HFFc6 (cell line): ENCODE measurements around the gene TMEM18. TPM values are rescaled to one million over a fixed set of nuclear protein-coding genes. Genes with fewer than 3 reads are reported as not detected.

ENCODE experiments used
- DNase-seq: peaks from one replicate; pipeline ENCODE4 v3.0.0-alpha.2; 2018
- H3K27ac Mint-ChIP-seq: 2 replicates; pipeline ENCODE4 v1.8.0; 2020; ENCODE audit warnings: mild to moderate bottlenecking, mixed read lengths
- H3K27me3 Mint-ChIP-seq: 2 replicates; pipeline ENCODE4 v1.8.0; 2021; ENCODE audit warnings: mild to moderate bottlenecking, moderate library complexity, mixed read lengths; ENCODE audit not compliant: insufficient read depth
- H3K36me3 Mint-ChIP-seq: 2 replicates; pipeline ENCODE4 v1.8.0; 2021; ENCODE audit warnings: low read depth, mixed read lengths
- H3K4me1 Mint-ChIP-seq: 2 replicates; pipeline ENCODE4 v1.8.0; 2020; ENCODE audit warnings: low read depth, mixed read lengths
- H3K4me3 Mint-ChIP-seq: 2 replicates; pipeline ENCODE4 v1.8.0; 2020; ENCODE audit warnings: mild to moderate bottlenecking, moderate library complexity, mixed read lengths
- H3K9me3 Mint-ChIP-seq: 2 replicates; pipeline ENCODE4 v1.8.0; 2020; ENCODE audit warnings: mild to moderate bottlenecking, mixed read lengths
- total RNA-seq, 6 experiments: library from RNA; stranded (reverse); fragmentation: NEBNext Ultra II Directional; extraction: Animal tissue kit (Norgen Biotek cat#: 25700); gene quantifications; 2 replicates in 1 of 6; 3 replicates in 5 of 6; pipeline ENCODE4 v1.2.3, GENCODE V29; 2021
- TF ChIP-seq, protein P1 (sequence below): fragments of 200-600 bp; sonication (generic); IDR thresholded peaks from 2 replicates; pipeline ENCODE4 v1.5.0; 2021; ENCODE audit warnings: antibody characterized with exemption, mild to moderate bottlenecking

Gene TMEM18
- total RNA-seq, 6 experiments from 2014 or later: 24.6 to 28.5 (median 26.5) TPM

DNA sequence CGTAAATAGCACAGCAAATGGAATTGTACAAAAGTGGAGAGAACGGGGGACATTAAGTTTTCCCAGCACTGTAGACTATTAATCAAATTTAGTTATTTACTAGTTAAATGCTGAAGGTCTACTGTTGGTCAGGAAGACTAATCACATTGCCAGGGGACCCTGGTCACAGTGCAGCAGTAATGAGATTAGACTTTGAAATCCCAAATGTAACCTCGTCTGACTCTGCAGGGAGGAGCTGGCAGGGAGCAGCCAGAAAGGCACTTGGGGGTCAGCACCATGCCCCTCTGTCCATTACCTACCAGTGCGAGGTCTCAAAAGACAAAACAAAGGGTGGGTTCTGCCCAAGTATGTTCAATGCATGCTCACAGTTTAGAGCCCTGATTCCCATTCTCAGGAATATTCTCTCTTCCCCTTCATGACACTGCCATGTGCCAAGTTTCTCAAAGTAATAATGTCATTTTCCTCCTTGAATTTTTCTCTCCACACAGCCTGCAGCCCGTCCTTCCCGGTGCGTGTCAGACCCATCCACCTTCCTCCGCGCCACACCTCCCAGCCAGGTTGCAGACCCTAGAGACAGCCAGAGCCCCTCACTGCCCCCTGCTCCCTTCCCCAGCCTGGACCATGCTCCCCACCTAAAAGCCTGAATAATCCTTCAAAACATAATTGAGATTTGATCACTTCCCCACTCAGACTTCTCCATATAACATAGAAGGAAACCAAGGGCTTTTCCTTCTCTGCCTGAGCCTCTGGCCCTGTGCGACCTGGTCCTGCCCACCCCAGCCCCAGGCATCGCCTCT lies 52.5 kb downstream of the TMEM18 start:
- Mint-ChIP-seq H3K27me3 (no peaks in the 10 kb centered on the region; the same call in 1 of the 2 replicates), H3K9me3 (peaks cover 3% of the 10 kb centered on the region; the same call in 1 of the 2 replicates), H3K36me3 (no peaks in the 10 kb centered on the region), H3K27ac (no peak overlapping the region), H3K4me1 (no peaks in the 10 kb centered on the region), H3K4me3 (no peak overlapping the region)
- TF ChIP-seq, protein P1, sequence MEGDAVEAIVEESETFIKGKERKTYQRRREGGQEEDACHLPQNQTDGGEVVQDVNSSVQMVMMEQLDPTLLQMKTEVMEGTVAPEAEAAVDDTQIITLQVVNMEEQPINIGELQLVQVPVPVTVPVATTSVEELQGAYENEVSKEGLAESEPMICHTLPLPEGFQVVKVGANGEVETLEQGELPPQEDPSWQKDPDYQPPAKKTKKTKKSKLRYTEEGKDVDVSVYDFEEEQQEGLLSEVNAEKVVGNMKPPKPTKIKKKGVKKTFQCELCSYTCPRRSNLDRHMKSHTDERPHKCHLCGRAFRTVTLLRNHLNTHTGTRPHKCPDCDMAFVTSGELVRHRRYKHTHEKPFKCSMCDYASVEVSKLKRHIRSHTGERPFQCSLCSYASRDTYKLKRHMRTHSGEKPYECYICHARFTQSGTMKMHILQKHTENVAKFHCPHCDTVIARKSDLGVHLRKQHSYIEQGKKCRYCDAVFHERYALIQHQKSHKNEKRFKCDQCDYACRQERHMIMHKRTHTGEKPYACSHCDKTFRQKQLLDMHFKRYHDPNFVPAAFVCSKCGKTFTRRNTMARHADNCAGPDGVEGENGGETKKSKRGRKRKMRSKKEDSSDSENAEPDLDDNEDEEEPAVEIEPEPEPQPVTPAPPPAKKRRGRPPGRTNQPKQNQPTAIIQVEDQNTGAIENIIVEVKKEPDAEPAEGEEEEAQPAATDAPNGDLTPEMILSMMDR: no peak
- no peak for DNase-seq

DNA sequence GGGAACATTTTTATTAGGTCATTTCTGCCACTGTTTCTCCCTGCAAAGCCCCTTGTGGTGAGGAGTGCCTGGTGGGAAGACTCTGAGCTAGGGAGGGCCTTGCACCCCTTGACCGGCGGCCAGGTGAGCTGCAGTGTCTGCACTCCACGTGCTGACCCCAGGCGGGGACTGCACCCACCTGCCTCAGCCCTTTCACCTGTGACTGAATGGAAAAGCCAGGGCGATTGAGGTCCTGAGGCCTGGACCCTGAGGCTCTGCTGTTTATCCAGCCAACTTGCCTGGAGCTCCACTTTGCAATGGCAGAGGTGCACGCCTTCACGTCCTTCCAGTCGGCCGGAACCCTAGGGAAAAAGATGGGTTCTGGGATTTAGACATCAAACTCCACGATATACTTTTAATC lies 53.1 kb downstream of the TMEM18 start:
- DNase-seq: no peak
- Mint-ChIP-seq H3K27me3 (no peaks in the 10 kb centered on the region; the same call in 1 of the 2 replicates), H3K4me3 (no peak overlapping the region), H3K27ac (no peak overlapping the region), H3K36me3 (no peaks in the 10 kb centered on the region), H3K4me1 (no peaks in the 10 kb centered on the region), H3K9me3 (peaks cover 4% of the 10 kb centered on the region; the same call in 1 of the 2 replicates)
- TF ChIP-seq, protein P1: no peak

DNA sequence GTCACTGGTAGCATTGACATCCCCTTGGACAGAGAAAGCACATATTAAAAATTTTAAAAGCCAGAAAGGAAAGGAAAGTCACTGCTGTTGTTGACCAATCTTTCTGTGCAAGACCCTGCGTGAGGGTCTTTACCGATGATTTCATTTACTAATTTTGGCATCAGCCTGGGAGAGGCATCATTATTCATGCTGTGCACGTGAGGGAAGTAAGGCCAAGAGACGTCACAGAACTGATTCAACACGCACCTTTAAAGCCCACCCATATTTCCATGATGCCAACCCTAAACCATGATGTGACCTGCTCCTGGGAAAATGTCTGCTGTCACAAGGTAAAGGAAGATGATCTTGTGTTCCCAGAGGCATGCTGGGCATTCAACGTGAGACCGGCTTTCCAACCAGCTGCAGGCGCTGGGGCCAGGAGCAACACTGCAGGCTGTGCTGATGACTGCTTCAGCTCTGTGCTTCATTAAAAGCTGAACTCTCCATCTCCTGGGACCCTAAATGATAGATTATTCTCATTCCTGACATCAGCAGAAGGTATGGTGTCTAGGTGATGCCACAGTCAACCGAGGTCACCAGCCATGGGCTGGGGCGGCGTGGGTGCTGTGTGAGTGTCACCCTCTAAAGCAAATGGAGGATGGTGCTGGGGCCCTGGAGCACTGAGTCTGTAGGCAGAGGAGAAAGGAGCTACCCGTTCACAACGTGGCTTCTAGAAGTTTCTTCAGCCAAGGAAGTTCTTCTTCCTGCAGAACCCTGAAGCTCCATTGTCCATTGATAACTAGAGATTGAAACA lies 53.9 kb downstream of the TMEM18 start:
- Mint-ChIP-seq H3K4me1 (no peaks in the 10 kb centered on the region), H3K27me3 (no peaks in the 10 kb centered on the region; the same call in 1 of the 2 replicates), H3K36me3 (no peaks in the 10 kb centered on the region), H3K4me3 (no peak overlapping the region), H3K9me3 (peaks cover 8% of the 10 kb centered on the region; the same call in 1 of the 2 replicates), H3K27ac (no peak overlapping the region)
- no peak for DNase-seq
- TF ChIP-seq, protein P1: no peak

DNA sequence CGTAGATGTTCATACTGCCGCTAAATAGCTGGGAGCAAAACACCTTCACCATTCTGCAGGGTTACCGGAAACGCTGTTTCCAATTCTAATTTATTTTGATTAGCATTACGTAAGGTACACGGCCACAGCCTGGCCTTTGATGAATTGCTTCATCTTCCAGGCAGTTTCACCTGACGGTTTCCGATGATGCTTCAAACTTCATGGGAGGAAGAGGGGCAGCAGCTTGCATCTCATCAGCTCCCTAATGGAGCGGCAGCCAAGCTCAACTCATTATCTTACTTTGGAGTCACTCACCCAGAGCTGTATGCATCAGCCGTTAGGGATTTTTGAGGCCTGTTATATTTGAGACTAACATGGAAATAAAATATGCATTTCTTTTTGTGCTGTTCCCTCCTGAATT lies 54.8 kb downstream of the TMEM18 start:
- no peaks in the 10 kb centered on the region; the same call in 1 of the 2 replicates for H3K27me3 Mint-ChIP-seq
- peaks cover 15% of the 10 kb centered on the region for H3K9me3 Mint-ChIP-seq
- TF ChIP-seq, protein P1: no peak
- H3K4me1 Mint-ChIP-seq: no peaks in the 10 kb centered on the region
- no peak overlapping the region for H3K4me3 Mint-ChIP-seq
- no peak for DNase-seq
- no peak overlapping the region for H3K27ac Mint-ChIP-seq
- no peaks in the 10 kb centered on the region for H3K36me3 Mint-ChIP-seq

DNA sequence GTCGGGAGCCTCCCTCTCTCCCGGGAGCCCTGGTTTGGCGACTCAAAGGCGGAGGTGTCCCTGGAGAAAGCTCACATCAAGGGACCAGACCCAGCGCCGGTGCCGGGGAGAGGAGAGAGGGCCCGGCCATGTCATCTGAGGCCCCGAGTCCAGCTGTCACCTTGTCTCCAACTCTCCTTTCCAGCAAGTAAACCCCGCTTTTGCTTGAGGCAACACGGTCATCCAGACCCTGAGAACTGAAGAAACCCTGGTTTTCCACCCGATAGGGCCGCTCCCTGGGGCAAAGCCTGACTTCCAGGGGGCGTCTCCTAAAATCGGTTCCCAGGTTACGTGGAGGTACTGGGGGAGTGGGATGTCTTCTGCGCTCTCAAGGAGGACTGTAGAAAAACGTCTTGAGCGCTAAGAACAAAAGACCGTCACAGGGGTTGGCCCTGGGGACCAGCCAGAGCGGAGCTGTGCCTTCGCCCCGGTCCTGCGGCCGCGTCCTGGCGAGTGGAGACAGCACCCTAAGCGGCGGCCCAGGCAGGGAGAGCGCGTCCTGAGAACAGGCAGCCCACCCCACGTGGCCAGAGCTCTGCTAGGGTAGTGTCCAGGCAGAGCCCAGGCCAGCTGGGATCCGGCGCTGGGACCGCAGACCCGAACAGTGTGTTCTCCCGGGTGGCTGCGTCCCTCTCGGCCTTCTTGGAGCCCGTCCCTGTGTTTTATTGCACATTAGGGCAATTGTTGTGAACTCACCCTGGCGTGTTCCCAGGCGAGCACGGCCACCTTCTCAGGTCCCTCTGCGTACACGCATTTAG lies 55.7 kb downstream of the TMEM18 start:
- no peak for DNase-seq
- H3K27me3 Mint-ChIP-seq: no peaks in the 10 kb centered on the region
- peaks cover 18% of the 10 kb centered on the region for H3K9me3 Mint-ChIP-seq
- no peaks in the 10 kb centered on the region for H3K36me3 Mint-ChIP-seq
- no peak overlapping the region for H3K4me3 Mint-ChIP-seq
- no peak overlapping the region for H3K27ac Mint-ChIP-seq
- TF ChIP-seq, protein P1: no peak
- no peaks in the 10 kb centered on the region for H3K4me1 Mint-ChIP-seq
